Neural crest cell (in vitro differentiated cells): ENCODE results near the gene MAP2K7. TPM values are rescaled to one million over a fixed set of nuclear protein-coding genes. Genes with fewer than 3 reads are reported as not detected.

Experiments
- total RNA-seq: library from RNA; stranded (reverse); gene quantifications from 2 replicates; pipeline ENCODE4 v1.2.1, GENCODE V29; 2021

The MAP2K7 gene
- total RNA-seq, 1 donor from 2014 or later, result 50.7 TPM

Other genes starting within 250 kb of the MAP2K7 start
- not detected in 2 replicates for gene RETN, start 234.8 kb upstream of the MAP2K7 start, total RNA-seq
- gene MCEMP1, start 226.8 kb upstream of the MAP2K7 start, total RNA-seq, result not detected in 2 replicates
- gene TRAPPC5, start 223.0 kb upstream of the MAP2K7 start, total RNA-seq, result 83.8 and 87.2 TPM in 2 replicates
- gene FCER2, start 201.7 kb upstream of the MAP2K7 start, total RNA-seq, result not detected in 2 replicates
- not detected in 2 replicates for gene CLEC4G, start 171.8 kb upstream of the MAP2K7 start, total RNA-seq
- not detected in 2 replicates for gene CD209, start 156.3 kb upstream of the MAP2K7 start, total RNA-seq
- not detected in 2 replicates for gene CLEC4M, start 140.6 kb upstream of the MAP2K7 start, total RNA-seq
- 17.8 and 19.5 TPM in 2 replicates for gene EVI5L, start 73.7 kb upstream of the MAP2K7 start, total RNA-seq
- gene PRR36, start 29.5 kb upstream of the MAP2K7 start, total RNA-seq, result 20.9 and 21.8 TPM in 2 replicates
- 0.51 and 1.0 TPM in 2 replicates for gene LRRC8E, start 15.4 kb upstream of the MAP2K7 start, total RNA-seq
- gene TGFBR3L, start 11.0 kb downstream of the MAP2K7 start, total RNA-seq, result 0.32 and 0.44 TPM in 2 replicates
- 19.1 and 19.5 TPM in 2 replicates for gene SNAPC2, start 16.5 kb downstream of the MAP2K7 start, total RNA-seq
- gene CTXN1, start 22.3 kb downstream of the MAP2K7 start, total RNA-seq, result 129 and 130 TPM in 2 replicates
- gene TIMM44, start 39.8 kb downstream of the MAP2K7 start, total RNA-seq, result 95.9 and 97.6 TPM in 2 replicates
- 209 and 211 TPM in 2 replicates for gene ELAVL1, start 101.8 kb downstream of the MAP2K7 start, total RNA-seq
- gene CCL25, start 148.9 kb downstream of the MAP2K7 start, total RNA-seq, result not detected in 2 replicates
- gene FBN3, start 245.7 kb downstream of the MAP2K7 start, total RNA-seq, result 12.8 and 13.9 TPM in 2 replicates